Astrocyte of the cerebellum (primary cell): ENCODE results near the gene HAUS5.

ENCODE experiments used
- DNase-seq: peaks from one replicate; pipeline ENCODE4 v3.0.0-alpha.2; 2011; ENCODE audit warnings: low read depth
- H3K4me3 ChIP-seq: 2 replicates; pipeline ENCODE4 v1.5.1; 2011; ENCODE audit warnings: mild to moderate bottlenecking, low read depth, low read length, moderate library complexity
- CTCF ChIP-seq: IDR thresholded peaks from 2 replicates; pipeline ENCODE4 v1.5.1; 2012; ENCODE audit warnings: low read length, low read depth, moderate library complexity, mild to moderate bottlenecking; ENCODE audit errors: missing control alignments
- in situ Hi-C: cut with HindIII; loops from 2 replicates; pipeline ENCODE4 v1.10.0; 2017; ENCODE audit warnings: low sequenced_read_pairs

HAUS5 gene

GRCh38 chr19:35569281-35569781, 43.2 kb upstream of the HAUS5 start:
- no peak for DNase-seq
- in situ Hi-C loops, result no loop called here
- no peak overlapping the region for H3K4me3 ChIP-seq
- TF ChIP-seq CTCF, result no peak

- DNase-seq, result no peak
- H3K4me3 ChIP-seq, result no peak overlapping the region
- in situ Hi-C loops, result no loop called here
- no peak for TF ChIP-seq CTCF
These were observed 41.0 kb upstream of the HAUS5 start for GRCh38 chr19:35571406-35571965.

GRCh38 chr19:35577918-35578317, 34.6 kb upstream of the HAUS5 start:
- H3K4me3 ChIP-seq, result no peak overlapping the region
- in situ Hi-C loops, result no loop called here
- TF ChIP-seq CTCF, result no peak
- no peak for DNase-seq

- no peak overlapping the region for H3K4me3 ChIP-seq
- TF ChIP-seq CTCF, result no peak
- in situ Hi-C loops, result no loop called here
- no peak for DNase-seq
These were observed 33.8 kb upstream of the HAUS5 start for GRCh38 chr19:35578707-35579106.

- no peak overlapping the region for H3K4me3 ChIP-seq
- DNase-seq, result no peak
- no peak for TF ChIP-seq CTCF
- in situ Hi-C loops, result no loop called here
These were observed 29.8 kb upstream of the HAUS5 start for GRCh38 chr19:35582760-35583159.

GRCh38 chr19:35585848-35586247, 26.7 kb upstream of the HAUS5 start, which contains the start of gene PMIS2:
Gene PMIS2, plus strand, starts transcription at chr19:35586173. Its CDS starts 87 bp downstream, at chr19:35586260.
- no peak within 1 kb of the TSS for H3K4me3 ChIP-seq
- in situ Hi-C loops, result no loop called here
- DNase-seq, result no peak
- TF ChIP-seq CTCF, result no peak
